GM21423 (cell line): ENCODE measurements around the gene RBMS1.

ENCODE experiments used
- ATAC-seq: cut with Tn5 transposase; IDR thresholded peaks from one replicate; pipeline ENCODE4 v1.9.1; 2021; ENCODE audit warnings: mild to moderate bottlenecking, moderate library complexity; ENCODE audit not compliant: unreplicated experiment

RBMS1 gene, protein sequence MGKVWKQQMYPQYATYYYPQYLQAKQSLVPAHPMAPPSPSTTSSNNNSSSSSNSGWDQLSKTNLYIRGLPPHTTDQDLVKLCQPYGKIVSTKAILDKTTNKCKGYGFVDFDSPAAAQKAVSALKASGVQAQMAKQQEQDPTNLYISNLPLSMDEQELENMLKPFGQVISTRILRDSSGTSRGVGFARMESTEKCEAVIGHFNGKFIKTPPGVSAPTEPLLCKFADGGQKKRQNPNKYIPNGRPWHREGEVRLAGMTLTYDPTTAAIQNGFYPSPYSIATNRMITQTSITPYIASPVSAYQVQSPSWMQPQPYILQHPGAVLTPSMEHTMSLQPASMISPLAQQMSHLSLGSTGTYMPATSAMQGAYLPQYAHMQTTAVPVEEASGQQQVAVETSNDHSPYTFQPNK

DNA sequence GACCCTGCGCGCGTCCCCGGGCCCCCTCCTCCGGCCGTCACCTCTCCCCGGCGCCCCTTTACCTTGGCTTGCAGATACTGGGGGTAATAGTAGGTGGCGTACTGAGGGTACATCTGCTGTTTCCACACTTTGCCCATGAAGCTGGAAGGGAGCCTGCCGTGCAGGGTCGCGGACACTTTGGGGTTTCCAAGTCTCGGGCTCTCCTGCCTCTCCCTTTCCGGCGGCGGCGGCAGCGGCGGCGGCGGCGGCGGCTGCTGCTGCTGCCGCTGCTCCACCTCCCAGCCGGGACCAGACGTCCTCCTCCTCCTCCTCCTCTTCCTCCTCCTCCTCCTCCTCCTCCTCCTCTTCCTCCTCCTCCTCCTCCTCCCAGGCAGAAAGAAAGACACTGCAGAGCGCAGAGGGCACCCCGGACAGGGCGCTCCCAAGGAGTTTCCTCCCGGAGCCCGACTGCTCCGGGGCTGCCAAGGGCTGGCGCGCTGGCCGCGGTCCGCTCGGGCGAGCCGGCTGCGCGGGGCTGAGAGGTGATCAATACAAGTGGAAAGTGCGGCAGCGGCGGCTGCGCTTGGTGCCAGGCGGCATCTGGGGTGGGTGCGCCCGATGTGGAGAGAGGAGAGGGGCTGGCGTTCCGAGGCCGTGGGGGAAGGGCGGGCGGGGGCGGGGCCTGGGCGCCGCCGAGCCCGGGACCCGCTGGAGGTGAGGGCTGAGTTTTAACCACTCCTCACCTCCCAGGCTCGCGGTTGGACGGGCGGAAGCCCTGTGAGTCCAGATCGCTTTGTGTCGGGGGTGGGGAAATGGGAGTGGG is at the start of gene RBMS1:
Gene RBMS1 (minus strand): TSS at position 581 of the 802 bp plus-strand sequence. CDS start 444 bp downstream, at position 137.
- no peak for ATAC-seq

DNA sequence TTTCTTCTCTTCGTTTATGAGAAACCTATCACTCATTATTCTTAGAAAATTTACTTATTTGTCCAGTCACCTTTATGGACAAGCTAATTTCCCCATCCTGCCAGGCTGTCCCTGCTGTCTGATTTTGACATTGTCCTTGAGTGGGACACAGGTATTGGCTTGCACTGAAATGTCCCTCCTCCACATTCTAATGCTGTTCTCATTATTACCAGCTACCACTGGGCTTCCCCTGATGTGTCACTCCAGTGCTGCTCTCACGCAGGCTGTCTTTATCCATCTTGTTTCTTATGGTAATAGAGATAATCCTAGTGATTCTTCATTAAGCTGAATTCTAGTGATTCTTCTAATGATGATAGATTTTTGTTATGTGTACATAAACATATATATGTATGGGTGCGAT is 48.1 kb upstream of the RBMS1 start:
- no peak for ATAC-seq

DNA sequence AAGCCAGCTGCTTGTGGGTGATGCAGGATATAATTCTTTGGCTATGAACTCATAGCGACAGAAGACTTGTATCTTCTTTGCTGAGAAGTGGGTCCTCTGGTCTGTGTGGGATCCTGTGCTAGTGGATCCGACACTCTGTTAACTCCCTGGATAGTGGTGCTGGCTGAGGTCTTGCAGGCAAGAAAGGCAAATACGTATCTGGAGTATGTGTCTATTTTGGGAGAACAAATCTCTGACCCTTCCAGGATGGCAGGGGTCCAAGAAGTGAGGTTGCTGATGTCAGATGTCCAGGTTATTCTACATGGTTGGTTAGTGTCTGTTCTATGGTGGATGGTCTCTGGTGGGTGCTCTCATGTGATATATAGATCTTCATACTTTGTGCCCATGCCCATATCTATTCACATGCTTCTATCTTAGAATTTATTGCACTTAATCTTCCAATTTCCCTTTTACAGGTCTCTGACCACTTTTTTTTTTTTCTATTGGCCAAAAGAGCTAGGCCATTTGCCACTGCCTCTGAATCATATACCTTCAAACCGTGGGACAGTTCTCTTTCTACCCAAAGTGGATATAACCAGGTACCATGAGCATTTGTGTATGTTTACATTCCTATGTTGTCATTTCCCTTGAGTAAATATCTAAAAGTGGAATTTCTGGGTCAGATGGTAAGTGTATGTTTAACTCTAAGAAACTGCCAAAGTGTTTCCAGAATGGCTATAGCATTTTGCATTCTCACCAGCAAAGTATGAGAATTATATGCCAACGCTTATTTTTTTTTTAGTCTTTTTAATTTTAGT is 45.1 kb upstream of the RBMS1 start:
- no peak for ATAC-seq

DNA sequence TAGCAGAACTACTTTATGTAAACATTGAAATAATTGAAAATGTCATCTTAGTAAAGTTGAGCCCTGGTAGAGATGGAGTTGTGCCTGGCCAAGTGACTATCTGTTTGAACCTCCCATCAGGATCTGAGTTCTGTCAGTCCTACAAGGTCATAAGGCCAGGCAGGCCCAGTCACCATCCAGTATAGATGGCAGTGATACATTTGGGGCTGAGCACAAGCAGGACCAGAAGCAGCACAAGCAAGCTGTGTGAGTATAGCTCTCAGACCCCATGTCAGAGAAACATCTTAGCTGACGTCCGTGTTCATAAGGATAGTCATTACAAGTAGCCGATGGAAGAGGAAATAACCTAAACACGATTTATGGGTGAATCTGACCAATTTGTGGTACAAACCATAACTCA is 44.5 kb upstream of the RBMS1 start:
- no peak for ATAC-seq

DNA sequence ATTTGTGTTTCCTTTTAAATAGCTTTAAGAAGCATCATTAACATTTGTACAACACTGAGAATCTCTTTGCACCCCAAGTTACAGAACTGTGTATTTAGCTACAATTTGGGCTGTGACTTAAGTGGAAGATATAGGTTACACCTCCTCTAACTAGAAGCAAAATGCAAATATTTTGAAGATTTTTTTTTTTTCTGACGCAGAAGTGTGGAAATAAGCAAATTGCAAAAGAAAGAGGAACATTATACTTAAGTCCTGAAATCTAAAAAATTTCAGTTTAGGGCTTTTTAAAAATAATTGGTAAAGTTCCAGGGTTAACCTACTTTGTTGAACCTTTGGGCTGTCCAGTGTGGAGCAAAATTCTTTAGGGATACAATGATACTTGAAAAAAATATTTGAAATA is 41.4 kb upstream of the RBMS1 start:
- ATAC-seq = no peak

DNA sequence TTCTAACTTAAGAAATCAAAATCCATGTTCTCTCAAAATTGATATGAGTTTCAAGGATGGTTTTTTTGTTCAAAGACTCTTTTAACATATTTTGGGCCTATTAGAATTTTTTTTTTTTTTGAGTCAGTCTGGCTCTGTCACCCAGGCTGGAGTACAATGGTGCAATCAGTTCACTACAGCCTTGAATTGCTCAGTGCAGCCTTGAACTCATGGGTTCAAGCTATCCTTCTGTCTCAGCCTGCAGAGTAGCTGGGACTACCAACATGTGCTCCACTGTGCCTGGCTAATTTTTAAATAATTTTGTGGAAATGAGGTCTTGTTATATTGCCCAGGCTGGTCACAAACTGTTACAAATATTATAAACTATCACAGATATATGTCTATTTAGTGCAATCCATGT is 40.6 kb upstream of the RBMS1 start:
- no peak for ATAC-seq

DNA sequence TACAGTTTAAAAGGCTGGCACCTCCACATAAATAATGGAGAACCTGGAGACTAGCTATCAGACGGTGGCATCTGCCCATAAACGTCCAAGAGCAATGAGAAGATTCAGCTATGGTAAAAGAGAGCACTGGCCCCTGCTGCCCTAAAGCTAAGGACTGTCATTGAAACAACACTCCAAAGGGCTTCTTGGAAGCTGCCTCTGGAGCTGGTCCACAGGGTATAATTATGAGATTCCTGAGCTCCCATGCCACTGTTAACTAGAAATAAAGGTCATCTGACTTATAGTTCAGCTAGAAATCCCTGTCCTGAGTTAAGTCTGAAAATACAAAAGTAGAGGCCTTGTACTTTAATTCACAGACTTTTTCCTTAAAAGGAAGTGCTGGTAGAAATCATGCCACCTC is 39.9 kb upstream of the RBMS1 start:
- ATAC-seq = no peak

DNA sequence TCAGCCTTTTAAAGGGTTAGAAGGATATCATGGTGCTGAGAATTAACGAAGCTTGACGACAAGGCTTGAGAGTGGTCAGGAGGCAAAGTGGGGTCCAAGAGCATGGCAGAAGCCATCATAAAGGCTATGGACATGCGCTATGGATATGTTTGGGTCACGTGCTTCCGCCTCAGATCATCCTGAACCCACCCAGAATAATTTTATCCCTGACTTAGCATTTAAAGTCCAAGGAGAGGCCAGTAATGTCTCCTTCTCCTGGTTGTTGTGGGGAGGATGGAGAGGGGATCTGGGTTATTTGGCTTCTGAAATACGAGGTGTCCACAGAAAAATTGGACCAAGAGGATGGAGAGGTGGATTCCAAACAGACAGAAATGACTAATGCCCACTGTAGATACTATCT is 38.8 kb upstream of the RBMS1 start:
- no peak for ATAC-seq

DNA sequence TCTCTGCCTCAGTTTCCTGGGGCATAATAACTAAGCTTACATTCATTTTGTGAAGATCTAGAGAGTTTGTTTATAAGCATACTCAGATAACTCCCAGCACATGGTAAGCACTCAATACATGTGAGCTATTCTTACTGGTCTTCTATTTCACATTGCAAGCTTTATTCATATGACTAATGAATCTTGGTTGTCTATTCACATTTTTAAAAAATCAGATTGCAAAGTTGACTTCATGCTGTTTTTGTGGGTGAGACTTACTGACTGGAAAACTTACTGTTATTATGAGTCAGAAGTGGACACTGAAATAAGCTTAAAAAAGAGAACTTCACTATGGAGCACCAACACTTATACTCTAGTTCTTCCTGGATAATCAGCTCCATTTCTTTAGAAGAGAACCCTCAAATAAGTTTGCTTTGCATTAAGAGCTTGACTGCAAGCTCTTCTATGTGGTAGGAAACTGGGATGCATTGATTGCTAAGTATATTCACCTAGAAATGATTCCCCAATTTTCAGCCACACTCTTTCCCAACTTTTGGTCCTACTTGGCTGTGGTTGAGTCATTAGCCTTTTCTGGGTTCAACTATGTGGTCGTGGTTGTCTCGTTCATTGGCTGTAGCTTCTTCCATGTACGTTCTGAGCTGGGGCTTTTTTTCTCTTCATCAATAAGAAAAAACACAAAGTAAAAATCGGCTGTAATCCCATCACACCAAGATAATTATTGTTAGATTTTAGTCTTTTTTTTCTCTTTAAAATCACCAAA is 29.5 kb upstream of the RBMS1 start:
- no peak for ATAC-seq

DNA sequence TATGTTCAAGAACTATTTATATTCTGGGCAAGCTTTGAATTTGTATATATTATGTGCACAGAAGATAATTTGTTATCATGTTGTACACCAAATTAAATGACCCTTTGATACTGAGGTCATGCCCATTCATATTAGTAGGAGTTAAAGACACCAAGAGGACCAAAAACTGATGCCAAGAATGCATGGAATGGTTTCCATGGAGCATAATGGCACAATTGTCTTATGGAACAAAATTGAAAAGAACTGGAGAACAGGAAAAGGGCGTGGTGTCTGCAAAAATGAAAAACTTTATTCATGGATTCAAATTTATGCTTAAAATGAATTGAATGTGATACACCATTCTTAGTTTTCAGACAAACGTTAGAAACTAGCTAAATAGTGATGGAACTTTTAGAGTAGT is 24.1 kb upstream of the RBMS1 start:
- ATAC-seq = no peak

DNA sequence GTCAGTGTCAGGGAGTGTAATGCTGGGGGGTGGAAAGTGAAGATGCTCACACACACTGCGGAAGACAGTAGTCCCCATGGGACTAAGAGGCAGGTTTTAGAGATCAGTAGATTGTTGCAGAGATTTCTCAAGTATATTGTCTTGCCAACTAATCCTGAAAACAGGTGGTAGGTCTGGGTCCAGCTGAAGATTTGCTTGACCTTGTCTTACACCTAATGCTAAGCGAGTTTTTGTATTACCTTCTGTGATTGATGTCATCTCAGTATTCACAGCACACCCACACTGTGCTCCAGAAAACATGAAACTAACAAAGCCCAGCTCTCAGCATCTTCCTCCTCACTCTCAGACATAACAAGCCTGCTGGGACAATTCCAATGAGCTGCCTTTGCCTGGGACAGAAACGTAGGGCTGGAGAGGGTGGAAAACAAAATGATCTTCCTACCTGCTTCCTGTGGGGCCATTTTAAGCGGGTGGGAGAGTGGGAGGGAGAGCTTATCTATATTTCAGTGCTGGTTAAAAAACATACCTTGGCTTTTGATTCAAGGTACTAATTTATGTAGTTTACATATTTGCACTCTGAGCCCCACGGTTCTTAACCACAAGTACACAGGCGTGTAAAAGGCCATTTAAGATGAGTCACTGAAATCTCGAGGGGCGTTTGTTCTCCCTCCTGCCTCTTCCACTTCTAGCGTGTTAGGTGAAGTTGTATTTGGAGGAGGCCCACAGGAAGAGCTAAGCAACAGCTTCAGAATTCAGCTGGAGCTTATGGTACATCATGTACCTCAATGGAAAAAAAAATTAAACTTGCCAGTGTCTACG is 23.1 kb upstream of the RBMS1 start:
- ATAC-seq = no peak

DNA sequence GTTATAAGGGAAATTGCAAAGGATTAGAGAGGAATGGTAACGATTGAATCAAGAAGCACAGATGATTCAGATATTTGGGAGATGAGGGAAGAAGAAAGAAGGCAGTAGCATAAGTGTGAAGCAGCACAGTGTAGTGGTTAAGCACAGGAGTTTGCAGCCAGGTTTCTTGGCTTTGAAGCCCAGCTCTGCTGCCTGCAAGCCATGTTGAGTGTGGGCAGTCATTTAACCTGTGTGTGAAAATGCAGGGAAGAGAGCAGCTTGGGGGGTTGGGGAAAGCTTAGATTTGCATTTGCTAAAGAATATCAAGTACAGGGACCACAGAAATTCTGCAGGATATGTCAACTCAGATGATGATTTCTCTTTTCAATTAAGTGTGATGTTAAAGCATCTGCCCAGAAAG is 21.5 kb upstream of the RBMS1 start:
- no peak for ATAC-seq

DNA sequence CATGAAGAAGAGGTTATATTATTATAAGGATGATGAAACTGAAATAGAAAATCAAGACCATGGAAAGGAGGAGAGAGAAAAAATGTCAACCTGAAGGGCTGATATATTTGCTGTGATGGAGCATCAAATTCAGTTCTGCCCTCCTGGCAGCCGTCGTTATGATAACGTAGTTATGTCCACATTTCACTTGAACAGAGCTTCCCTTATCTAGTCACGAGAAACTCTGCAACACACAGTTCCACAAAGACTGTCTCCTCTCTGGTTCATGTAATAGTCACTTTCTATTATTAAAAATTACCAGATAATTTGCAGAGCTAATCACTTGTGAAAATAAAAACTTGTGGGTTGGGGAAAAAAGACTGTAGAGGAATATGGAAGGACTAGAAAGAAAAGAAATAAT is 19.5 kb upstream of the RBMS1 start:
- no peak for ATAC-seq

DNA sequence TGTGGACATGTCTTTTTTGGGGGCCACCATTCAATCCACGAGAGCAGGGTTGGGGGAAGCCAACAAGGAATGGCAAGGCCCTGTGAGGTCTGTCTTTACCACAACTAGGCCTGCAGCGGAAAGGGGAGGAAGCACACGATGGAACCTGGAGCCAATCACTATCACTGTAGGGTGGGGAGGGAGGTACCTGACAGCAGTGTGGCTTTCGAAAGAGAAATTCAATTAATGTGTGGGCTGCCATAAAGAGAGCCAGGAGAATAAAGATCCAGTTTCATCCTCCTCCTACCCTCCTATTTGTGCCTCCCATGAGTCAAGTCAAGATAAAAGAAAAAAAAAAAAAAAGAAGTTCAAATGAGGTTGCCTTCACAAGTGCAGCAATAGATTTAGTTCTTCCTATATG is 18.9 kb upstream of the RBMS1 start:
- no peak for ATAC-seq

DNA sequence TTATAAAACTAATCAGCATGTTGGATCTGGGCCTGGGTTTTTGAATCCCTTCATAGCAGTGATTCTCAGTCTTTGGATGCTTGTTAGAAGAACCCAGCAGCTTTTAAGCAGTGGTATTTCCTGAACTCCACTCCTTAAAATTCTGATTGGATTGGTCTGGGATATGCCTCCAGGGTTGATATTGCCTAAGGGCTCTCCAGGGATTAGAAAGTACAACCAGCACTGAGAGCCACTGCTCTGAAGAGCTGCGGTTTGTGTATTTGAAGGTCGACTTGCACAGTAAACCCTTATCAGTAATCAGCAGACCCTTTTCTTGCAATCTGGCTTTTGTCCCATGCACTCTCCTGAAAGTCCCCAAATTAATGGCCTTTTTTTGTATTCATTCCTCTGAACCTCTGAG is 17.0 kb upstream of the RBMS1 start:
- ATAC-seq = no peak

DNA sequence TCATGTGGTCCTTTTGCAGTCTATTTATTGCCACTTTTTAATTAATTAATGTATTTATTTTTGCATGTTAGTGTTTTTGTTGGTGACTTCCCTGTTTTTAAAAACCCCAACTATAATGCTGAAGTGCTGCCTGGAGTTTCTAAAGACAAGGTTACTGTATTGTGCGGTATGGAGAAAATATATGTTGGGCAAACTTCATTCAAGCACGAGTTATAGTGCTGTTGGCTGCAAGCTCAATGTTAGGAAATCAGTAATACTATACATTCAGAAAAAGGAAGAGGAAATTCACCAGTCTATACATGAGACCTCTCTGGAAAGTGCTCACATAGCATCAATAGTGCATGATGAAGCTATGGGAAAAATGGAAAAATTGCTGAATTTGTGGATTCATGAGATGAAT is 15.4 kb upstream of the RBMS1 start:
- no peak for ATAC-seq

DNA sequence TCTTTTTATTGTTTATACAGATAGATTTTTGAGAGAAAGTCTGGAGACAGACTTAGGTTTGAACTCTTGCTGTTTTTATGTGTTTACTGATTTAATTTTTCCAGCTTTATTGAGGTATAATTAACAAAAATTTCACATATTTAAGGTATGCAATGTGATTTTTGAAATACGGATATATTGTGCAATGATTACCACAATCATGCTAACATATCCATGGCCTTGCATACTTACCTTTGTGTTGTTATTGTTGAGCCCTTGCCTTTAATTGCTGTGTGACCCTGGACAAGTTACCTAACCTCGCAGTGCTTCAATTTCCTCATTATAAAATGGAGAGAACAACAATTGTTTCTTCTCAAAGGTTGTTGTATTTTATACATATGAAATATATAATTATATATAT is 13.9 kb upstream of the RBMS1 start:
- no peak for ATAC-seq

DNA sequence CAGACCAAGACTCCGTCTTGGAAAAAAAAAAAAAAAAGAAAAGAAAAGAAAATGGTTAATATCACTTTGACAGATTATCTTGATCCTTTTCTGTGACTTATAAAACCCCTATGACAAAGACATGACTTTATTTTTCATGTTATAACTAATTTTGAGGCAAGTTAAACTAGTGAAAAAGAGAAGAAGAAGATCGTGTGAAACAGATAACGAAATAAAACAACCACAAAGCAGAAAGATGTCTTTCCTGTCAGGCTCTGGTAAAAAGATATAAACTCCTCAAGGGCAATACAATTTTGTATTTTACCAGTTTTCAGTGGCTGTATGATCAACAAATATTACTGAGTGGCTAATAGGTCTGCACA is 13.4 kb upstream of the RBMS1 start:
- no peak for ATAC-seq

DNA sequence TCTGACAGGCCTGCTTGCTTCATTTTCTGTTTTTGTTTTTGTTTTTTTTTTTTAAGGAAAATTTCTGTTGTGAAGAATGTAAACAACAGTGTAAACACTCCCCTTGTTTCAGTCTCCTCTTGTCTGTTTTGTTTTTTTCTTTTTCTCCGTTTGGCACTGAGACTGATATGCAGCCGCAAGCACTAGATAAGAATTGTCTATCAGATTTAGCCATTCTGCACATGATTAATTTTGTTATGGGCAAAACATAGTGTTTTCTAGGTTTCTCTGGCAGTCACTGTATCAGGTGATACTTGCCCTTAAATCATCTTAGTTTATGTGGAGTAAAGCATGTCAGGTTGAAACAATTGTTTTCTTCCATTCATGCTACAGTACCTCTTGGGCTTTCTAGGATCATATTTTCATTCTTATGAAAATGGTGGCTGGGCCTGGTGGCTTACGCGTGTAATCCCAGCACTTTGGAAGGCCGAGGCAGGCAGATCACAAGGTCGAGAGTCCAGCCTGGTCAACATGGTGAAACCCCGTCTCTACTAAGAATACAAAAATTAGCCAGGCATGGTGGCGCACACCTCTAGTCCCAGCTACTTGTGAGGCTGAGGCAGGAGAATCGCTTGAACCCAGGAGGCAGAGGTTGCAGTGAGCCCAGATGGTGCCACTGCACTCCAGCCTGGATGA is 12.9 kb upstream of the RBMS1 start:
- ATAC-seq = no peak
